HTERT RPE-1 (cell line): ENCODE results near the gene TMEM186.
"Not testable (repeated sequence)": the region's sequence is repeated elsewhere in the genome, so short reads cannot be mapped to it uniquely, and the experiment has no call there.

Experiments
- in situ Hi-C: fragments of 300-500 bp; cut with MboI; formaldehyde crosslinking; loops from 4 replicates; pipeline ENCODE4 v1.14.3; 2020; ENCODE audit warnings: low sequenced_read_pairs

The TMEM186 gene

GRCh38 chr16:8814095-8814806 lies 16.8 kb upstream of the TMEM186 start:
- in situ Hi-C loops: no loop called here

- in situ Hi-C loops: no loop called here
Measured at GRCh38 chr16:8812162-8812843, 14.9 kb upstream of the TMEM186 start.

GRCh38 chr16:8808613-8809353 lies 11.3 kb upstream of the TMEM186 start:
- in situ Hi-C loops: no loop called here

- in situ Hi-C loops: no loop called here
Measured at GRCh38 chr16:8808009-8808408, 10.6 kb upstream of the TMEM186 start.

- in situ Hi-C loops: no loop called here
Measured at GRCh38 chr16:8807189-8807588, 9.8 kb upstream of the TMEM186 start.

GRCh38 chr16:8806272-8806983 lies 9.0 kb upstream of the TMEM186 start:
- in situ Hi-C loops: no loop called here

GRCh38 chr16:8804313-8804712 lies 6.9 kb upstream of the TMEM186 start:
- in situ Hi-C loops: no loop called here

GRCh38 chr16:8803733-8804132 lies 6.3 kb upstream of the TMEM186 start:
- in situ Hi-C loops: not testable (repeated sequence)

- in situ Hi-C loops: no loop called here
Measured at GRCh38 chr16:8801701-8802100, 4.3 kb upstream of the TMEM186 start.

GRCh38 chr16:8798535-8799157 lies 1.2 kb upstream of the TMEM186 start:
- in situ Hi-C loops: no loop called here

- in situ Hi-C loops: no loop called here
Measured at GRCh38 chr16:8798174-8798527, 712 bp upstream of the TMEM186 start.

GRCh38 chr16:8796469-8797363 lies 723 bp downstream of the TMEM186 start:
- in situ Hi-C loops: no loop called here

- in situ Hi-C loops: no loop called here
Measured at GRCh38 chr16:8795818-8796217, 1.6 kb downstream of the TMEM186 start.

GRCh38 chr16:8795091-8795490 lies 2.3 kb downstream of the TMEM186 start:
- in situ Hi-C loops: no loop called here

- in situ Hi-C loops: no loop called here
Measured at GRCh38 chr16:8788578-8789172, 8.8 kb downstream of the TMEM186 start.

- in situ Hi-C loops: not testable (repeated sequence)
Measured at GRCh38 chr16:8786316-8786715, 11.1 kb downstream of the TMEM186 start.

- in situ Hi-C loops: no loop called here
Measured at GRCh38 chr16:8785408-8785807, 12.0 kb downstream of the TMEM186 start.

GRCh38 chr16:8782673-8783072 lies 14.8 kb downstream of the TMEM186 start:
- in situ Hi-C loops: no loop called here

- in situ Hi-C loops: no loop called here
Measured at GRCh38 chr16:8781797-8782196, 15.6 kb downstream of the TMEM186 start.
